HepG2 (cell line): ENCODE measurements around the gene KRT33A. TPM values are rescaled to one million over a fixed set of nuclear protein-coding genes. Genes with fewer than 3 reads are reported as not detected.

ENCODE experiments used
- ATAC-seq: fragments of 200-7000 bp; cut with Tn5 transposase; 3 replicates; pipeline ENCODE4 v1.9.1; 2020; ENCODE audit warnings: mild to moderate bottlenecking, moderate library complexity
- BruUV-seq: library from RNA; stranded (reverse); fragments of 400-500 nt; replicated peaks from 2 replicates; lab custom pipeline; 2021; lab: Mats Ljungman, UMichigan
- CTCF ChIA-PET: fragments of 300-600 bp; formaldehyde crosslinking; extraction: SDS; loops from one replicate; lab custom pipeline; 2021; ENCODE audit warnings: low total read pairs, inconsistent platforms, low intra/inter-chr PET ratio; lab: Yijun Ruan, JAX
- POLR2A ChIA-PET: fragments of 350-600 bp; sonication (Branson Sonifier 250); formaldehyde crosslinking; loops from one replicate; lab custom pipeline; 2020; ENCODE audit warnings: antibody characterized with exemption, inconsistent platforms; lab: Yijun Ruan, JAX
- DNase-seq: peaks from one replicate; pipeline ENCODE4 v3.0.0-alpha.2; 2015; ENCODE audit warnings: low spot score
- FAIRE-seq: peaks from 3 replicates; lab custom pipeline; 2011; peaks lifted over from hg19 to GRCh38; lab: Jason Lieb, UNC
- H2AFZ ChIP-seq: one replicate; pipeline ENCODE4 v1.6.1; 2011; ENCODE audit warnings: low read length, inconsistent platforms
- H3K27ac ChIP-seq: fragments of 300-600 bp; 3 replicates; pipeline ENCODE4 v1.8.0; 2011; ENCODE audit warnings: mixed run types, mild to moderate bottlenecking, mixed read lengths, low read length, inconsistent platforms; ENCODE audit not compliant: insufficient read depth; ENCODE audit errors: extremely low read length
- H3K27me3 ChIP-seq, 2 experiments: fragments of 200-600 bp in 1 of 2; 2 replicates in 1 of 2; 3 replicates in 1 of 2; pipeline versions ENCODE4 v1.6.0 to v1.8.0; 2011; ENCODE audit warnings: low read length in 2 of 2, mild to moderate bottlenecking in 2 of 2, moderate library complexity in 2 of 2, inconsistent platforms in 1 of 2; ENCODE audit not compliant: insufficient read depth in 2 of 2, control insufficient read depth in 1 of 2
- H3K36me3 ChIP-seq, 2 experiments: fragments of 200-600 bp in 1 of 2; replicated peaks in 1 of 2; 2 replicates in 1 of 2; 3 replicates in 1 of 2; pipeline versions ENCODE4 v1.5.1 to v1.8.0; 2011; ENCODE audit warnings: low read length in 2 of 2, inconsistent platforms in 1 of 2; ENCODE audit not compliant: insufficient read depth in 2 of 2, control insufficient read depth in 1 of 2
- H3K4me1 ChIP-seq: 2 replicates; pipeline ENCODE4 v1.5.1; 2012; ENCODE audit warnings: low read length, inconsistent platforms; ENCODE audit not compliant: insufficient read depth
- H3K4me2 ChIP-seq: 2 replicates; pipeline ENCODE4 v1.6.0; 2011; ENCODE audit warnings: low read depth, low read length, inconsistent platforms
- H3K4me3 ChIP-seq, 3 experiments: fragments of 200-600 bp in 1 of 3; sonication (generic), shearing (Covaris generic) in 1 of 3; replicated peaks in 1 of 3; 2 replicates each; pipeline ENCODE4 v1.5.1; 2011 to 2016; ENCODE audit warnings: low read length in 3 of 3, inconsistent platforms in 2 of 3, low read depth in 2 of 3, mild to moderate bottlenecking in 2 of 3, control low read depth in 1 of 3, mixed read lengths in 1 of 3; ENCODE audit not compliant: insufficient read depth in 1 of 3
- H3K79me2 ChIP-seq: one replicate; pipeline ENCODE4 v1.6.1; 2011; ENCODE audit warnings: low read length, inconsistent platforms; ENCODE audit not compliant: insufficient read depth
- H3K9ac ChIP-seq: 2 replicates; pipeline ENCODE4 v1.6.0; 2011; ENCODE audit warnings: mild to moderate bottlenecking, low read depth, low read length, inconsistent platforms; ENCODE audit not compliant: insufficient read depth
- H3K9me3 ChIP-seq: 2 replicates; pipeline ENCODE4 v1.5.1; 2012; ENCODE audit warnings: mild to moderate bottlenecking, low read length
- H4K20me1 ChIP-seq: 2 replicates; pipeline ENCODE4 v1.6.0; 2011; ENCODE audit warnings: inconsistent platforms, mild to moderate bottlenecking, low read length, moderate library complexity; ENCODE audit not compliant: insufficient read depth
- ATM ChIP-seq: fragments of 450-650 bp; IDR thresholded peaks from 2 replicates; pipeline ENCODE4 v1.7.1; 2017; ENCODE audit warnings: mild to moderate bottlenecking, borderline replicate concordance
- KDM1A ChIP-seq: IDR thresholded peaks from 2 replicates; pipeline ENCODE4 v1.6.1; 2016; ENCODE audit warnings: missing compliant biosample characterization
- KDM5B ChIP-seq: sonication (generic); formaldehyde crosslinking; IDR thresholded peaks from 2 replicates; pipeline ENCODE4 v1.4.0; 2020; ENCODE audit warnings: missing genetic modification reagents, mild to moderate bottlenecking, borderline replicate concordance
- NFYB ChIP-seq: sonication (generic); formaldehyde crosslinking; IDR thresholded peaks from 2 replicates; pipeline ENCODE4 v1.4.0; 2020; ENCODE audit warnings: missing genetic modification reagents
- NR2F2 ChIP-seq: IDR thresholded peaks from 2 replicates; pipeline ENCODE4 v1.6.1; 2012; ENCODE audit warnings: low read depth, inconsistent platforms, borderline replicate concordance
- POLR2AphosphoS5 ChIP-seq: IDR thresholded peaks from 2 replicates; pipeline ENCODE4 v1.6.1; 2012; ENCODE audit warnings: low read depth, low read length
- RAD21 ChIP-seq: fragments of 450-650 bp; formaldehyde crosslinking; IDR thresholded peaks from 2 replicates; pipeline ENCODE4 v1.5.0; 2020; ENCODE audit warnings: mild to moderate bottlenecking
- SIN3B ChIP-seq: fragments of 150-350 bp; IDR thresholded peaks from 2 replicates; pipeline ENCODE4 v1.6.1; 2014; ENCODE audit warnings: low read length
- ZBTB3 ChIP-seq: sonication (generic); formaldehyde crosslinking; IDR thresholded peaks from 2 replicates; pipeline ENCODE4 v1.4.0; 2020; ENCODE audit warnings: low read depth, mild to moderate bottlenecking, moderate library complexity, missing genetic modification reagents, borderline replicate concordance
- ZFX ChIP-seq: sonication (generic); formaldehyde crosslinking; IDR thresholded peaks from 2 replicates; pipeline ENCODE4 v1.4.0; 2020; ENCODE audit warnings: mild to moderate bottlenecking, low read depth, missing genetic modification reagents, moderate library complexity
- ZIK1 ChIP-seq: sonication (generic); formaldehyde crosslinking; IDR thresholded peaks from 2 replicates; pipeline ENCODE4 v1.5.0; 2020; ENCODE audit warnings: mild to moderate bottlenecking, low read depth, missing genetic modification reagents, borderline replicate concordance
- ZNF598 ChIP-seq: sonication (generic); formaldehyde crosslinking; IDR thresholded peaks from 2 replicates; pipeline ENCODE4 v1.5.1; 2020; ENCODE audit warnings: mild to moderate bottlenecking, missing genetic modification reagents, borderline replicate concordance
- ZNF670 ChIP-seq: sonication (generic); formaldehyde crosslinking; IDR thresholded peaks from 2 replicates; pipeline ENCODE4 v1.8.0; 2022; ENCODE audit warnings: mild to moderate bottlenecking, missing genetic modification reagents, borderline replicate concordance
- ZNF776 ChIP-seq: sonication (generic); formaldehyde crosslinking; IDR thresholded peaks from 2 replicates; pipeline ENCODE4 v1.4.0; 2020; ENCODE audit warnings: mild to moderate bottlenecking, missing genetic modification reagents
- ZNF891 ChIP-seq: sonication (generic); formaldehyde crosslinking; IDR thresholded peaks from 2 replicates; pipeline ENCODE4 v1.5.0; 2020; ENCODE audit warnings: mild to moderate bottlenecking, missing genetic modification reagents
- WGBS: methylation state at CpG from one replicate; pipeline ENCODE4 v1.1.6; 2017; ENCODE audit warnings: low lambda C conversion rate; 5-methylcytosine and 5-hydroxymethylcytosine counted together
- in situ Hi-C: cut with HindIII; loops from 2 replicates; pipeline ENCODE4 v1.10.0; 2017; ENCODE audit warnings: low pct_unique_long_range_greater_than_20kb; ENCODE audit not compliant: extremely low pct_ligation_motif_present
- intact Hi-C: fragments of 100-400 bp; cut with micrococcal nuclease; formaldehyde crosslinking; loops from one replicate; pipeline ENCODE4 v1.10.0; 2022; ENCODE audit not compliant: unreplicated experiment
- polyA plus RNA-seq, 8 experiments: library from polyadenylated mRNA; depleted of rRNA in 3 of 8; stranded (reverse) in 7 of 8; unstranded in 1 of 8; fragments of >200 nt; fragmentation: Illumina TruSeq in 4 of 8; extraction: Trizol in 4 of 8; gene quantifications; 2 replicates each; pipeline versions ENCODE4 v1.2.1 to v1.2.3, GENCODE V29; 2011 to 2016; ENCODE audit warnings: low read depth in 4 of 8, missing spikeins in 1 of 8, mixed read lengths in 1 of 8; ENCODE audit not compliant: insufficient read depth in 1 of 8
- total RNA-seq, 5 experiments: library from RNA; depleted of rRNA; stranded (reverse); fragments of >200 nt; fragmentation: Illumina TruSeq; extraction: Trizol; gene quantifications; 2 replicates each; pipeline ENCODE4 v1.2.3, GENCODE V29; 2016; ENCODE audit warnings: low read depth in 1 of 5
- TF ChIP-seq, protein P1 (sequence below): sonication (generic); formaldehyde crosslinking; IDR thresholded peaks from 2 replicates; pipeline ENCODE4 v1.4.0; 2020; ENCODE audit warnings: mild to moderate bottlenecking, missing genetic modification reagents
- TF ChIP-seq, protein P2 (sequence below): sonication (generic); formaldehyde crosslinking; IDR thresholded peaks from 2 replicates; pipeline ENCODE4 v1.8.0; 2022; ENCODE audit warnings: mild to moderate bottlenecking, missing genetic modification reagents, moderate library complexity
- TF ChIP-seq, protein P3 (sequence below): sonication (generic); formaldehyde crosslinking; IDR thresholded peaks from 2 replicates; pipeline ENCODE4 v1.4.0; 2020; ENCODE audit warnings: low read depth, missing genetic modification reagents
- TF ChIP-seq, protein P4 (sequence below): IDR thresholded peaks from 2 replicates; pipeline ENCODE4 v1.6.1; 2016
- TF ChIP-seq, protein P5 (sequence below): sonication (generic); formaldehyde crosslinking; IDR thresholded peaks from 2 replicates; pipeline ENCODE4 v1.4.0; 2020; ENCODE audit warnings: mild to moderate bottlenecking, missing genetic modification reagents

The KRT33A gene
- total and polyA plus RNA-seq, 2 of the 13 experiments (the other 11 are each of a cell fraction or from before 2014, with no cell fraction given), result not detected

DNA sequence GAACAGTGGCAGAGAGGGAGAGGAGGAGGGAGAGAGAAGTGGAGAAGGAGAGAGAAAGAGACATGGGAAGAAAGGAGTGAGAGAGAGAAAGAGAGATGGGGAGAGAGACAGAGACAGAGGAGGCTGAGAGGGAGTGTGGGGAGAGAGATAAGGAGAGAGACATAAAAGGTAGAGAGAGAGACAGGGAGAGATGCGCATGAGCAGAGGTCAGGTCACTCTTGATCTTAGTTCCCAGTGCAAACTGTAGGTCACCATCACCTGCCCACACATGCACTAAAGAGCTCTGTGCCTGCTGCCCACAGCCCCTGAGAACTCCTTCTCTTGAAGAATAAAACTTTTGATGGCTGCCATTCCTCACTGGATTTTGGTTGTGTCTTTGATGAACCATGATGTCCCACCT lies 14.9 kb downstream of the KRT33A start:
- Histone ChIP-seq H3K79me2 (no peaks in the 10 kb centered on the region), H3K9ac (no peak overlapping the region), H3K4me2 (no peak overlapping the region), H3K9me3 (no peaks in the 10 kb centered on the region), H3K4me3 (no peak overlapping the region), H2AFZ (no peak overlapping the region), H3K36me3 (no peaks in the 10 kb centered on the region), H3K27ac (no peak overlapping the region), H3K4me1 (no peaks in the 10 kb centered on the region), H4K20me1 (no peaks in the 10 kb centered on the region), H3K27me3 (peaks cover 0 to 13% of the 10 kb centered on the region in 2 experiments; a peak in 3 of 5 replicates)
- no peak for TF ChIP-seq SIN3B
- TF ChIP-seq, protein P1, sequence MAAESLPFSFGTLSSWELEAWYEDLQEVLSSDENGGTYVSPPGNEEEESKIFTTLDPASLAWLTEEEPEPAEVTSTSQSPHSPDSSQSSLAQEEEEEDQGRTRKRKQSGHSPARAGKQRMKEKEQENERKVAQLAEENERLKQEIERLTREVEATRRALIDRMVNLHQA (CRISPR knock-in tag), result no peak
- TF ChIP-seq NFYB (CRISPR knock-in tag), result no peak
- no peak for TF ChIP-seq NR2F2
- TF ChIP-seq KDM1A (CRISPR knock-in tag), result no peak
- no peak for TF ChIP-seq ZIK1 (CRISPR knock-in tag)
- TF ChIP-seq ZFX (CRISPR knock-in tag), result no peak
- TF ChIP-seq ZNF598 (CRISPR knock-in tag), result no peak
- TF ChIP-seq, protein P2, sequence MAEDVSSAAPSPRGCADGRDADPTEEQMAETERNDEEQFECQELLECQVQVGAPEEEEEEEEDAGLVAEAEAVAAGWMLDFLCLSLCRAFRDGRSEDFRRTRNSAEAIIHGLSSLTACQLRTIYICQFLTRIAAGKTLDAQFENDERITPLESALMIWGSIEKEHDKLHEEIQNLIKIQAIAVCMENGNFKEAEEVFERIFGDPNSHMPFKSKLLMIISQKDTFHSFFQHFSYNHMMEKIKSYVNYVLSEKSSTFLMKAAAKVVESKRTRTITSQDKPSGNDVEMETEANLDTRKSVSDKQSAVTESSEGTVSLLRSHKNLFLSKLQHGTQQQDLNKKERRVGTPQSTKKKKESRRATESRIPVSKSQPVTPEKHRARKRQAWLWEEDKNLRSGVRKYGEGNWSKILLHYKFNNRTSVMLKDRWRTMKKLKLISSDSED (CRISPR knock-in tag), result no peak
- TF ChIP-seq, protein P3, sequence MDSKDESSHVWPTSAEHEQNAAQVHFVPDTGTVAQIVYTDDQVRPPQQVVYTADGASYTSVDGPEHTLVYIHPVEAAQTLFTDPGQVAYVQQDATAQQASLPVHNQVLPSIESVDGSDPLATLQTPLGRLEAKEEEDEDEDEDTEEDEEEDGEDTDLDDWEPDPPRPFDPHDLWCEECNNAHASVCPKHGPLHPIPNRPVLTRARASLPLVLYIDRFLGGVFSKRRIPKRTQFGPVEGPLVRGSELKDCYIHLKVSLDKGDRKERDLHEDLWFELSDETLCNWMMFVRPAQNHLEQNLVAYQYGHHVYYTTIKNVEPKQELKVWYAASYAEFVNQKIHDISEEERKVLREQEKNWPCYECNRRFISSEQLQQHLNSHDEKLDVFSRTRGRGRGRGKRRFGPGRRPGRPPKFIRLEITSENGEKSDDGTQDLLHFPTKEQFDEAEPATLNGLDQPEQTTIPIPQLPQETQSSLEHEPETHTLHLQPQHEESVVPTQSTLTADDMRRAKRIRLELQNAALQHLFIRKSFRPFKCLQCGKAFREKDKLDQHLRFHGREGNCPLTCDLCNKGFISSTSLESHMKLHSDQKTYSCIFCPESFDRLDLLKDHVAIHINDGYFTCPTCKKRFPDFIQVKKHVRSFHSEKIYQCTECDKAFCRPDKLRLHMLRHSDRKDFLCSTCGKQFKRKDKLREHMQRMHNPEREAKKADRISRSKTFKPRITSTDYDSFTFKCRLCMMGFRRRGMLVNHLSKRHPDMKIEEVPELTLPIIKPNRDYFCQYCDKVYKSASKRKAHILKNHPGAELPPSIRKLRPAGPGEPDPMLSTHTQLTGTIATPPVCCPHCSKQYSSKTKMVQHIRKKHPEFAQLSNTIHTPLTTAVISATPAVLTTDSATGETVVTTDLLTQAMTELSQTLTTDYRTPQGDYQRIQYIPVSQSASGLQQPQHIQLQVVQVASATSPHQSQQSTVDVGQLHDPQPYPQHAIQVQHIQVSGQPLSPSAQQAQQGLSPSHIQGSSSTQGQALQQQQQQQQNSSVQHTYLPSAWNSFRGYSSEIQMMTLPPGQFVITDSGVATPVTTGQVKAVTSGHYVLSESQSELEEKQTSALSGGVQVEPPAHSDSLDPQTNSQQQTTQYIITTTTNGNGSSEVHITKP, result no peak
- TF ChIP-seq ZNF776 (CRISPR knock-in tag), result no peak
- no peak for TF ChIP-seq ZNF670 (CRISPR knock-in tag)
- TF ChIP-seq, protein P4, sequence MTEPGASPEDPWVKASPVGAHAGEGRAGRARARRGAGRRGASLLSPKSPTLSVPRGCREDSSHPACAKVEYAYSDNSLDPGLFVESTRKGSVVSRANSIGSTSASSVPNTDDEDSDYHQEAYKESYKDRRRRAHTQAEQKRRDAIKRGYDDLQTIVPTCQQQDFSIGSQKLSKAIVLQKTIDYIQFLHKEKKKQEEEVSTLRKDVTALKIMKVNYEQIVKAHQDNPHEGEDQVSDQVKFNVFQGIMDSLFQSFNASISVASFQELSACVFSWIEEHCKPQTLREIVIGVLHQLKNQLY, result no peak
- no peak for TF ChIP-seq RAD21
- TF ChIP-seq POLR2AphosphoS5, result no peak
- TF ChIP-seq, protein P5, sequence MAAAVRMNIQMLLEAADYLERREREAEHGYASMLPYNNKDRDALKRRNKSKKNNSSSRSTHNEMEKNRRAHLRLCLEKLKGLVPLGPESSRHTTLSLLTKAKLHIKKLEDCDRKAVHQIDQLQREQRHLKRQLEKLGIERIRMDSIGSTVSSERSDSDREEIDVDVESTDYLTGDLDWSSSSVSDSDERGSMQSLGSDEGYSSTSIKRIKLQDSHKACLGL (CRISPR knock-in tag), result no peak
- no peak for TF ChIP-seq ZBTB3 (CRISPR knock-in tag)
- TF ChIP-seq ZNF891 (CRISPR knock-in tag), result no peak
- TF ChIP-seq KDM5B (CRISPR knock-in tag), result no peak
- TF ChIP-seq ATM, result no peak
- POLR2A ChIA-PET, result no interaction called here
- BruUV-seq, result no TSS peak
- 29% methylated on average over 1 of the region's 1 CpG for WGBS
- no peak for DNase-seq
- intact Hi-C loops (no loop called here), in situ Hi-C loops (no loop called here)
- FAIRE-seq, result no peak
- CTCF ChIA-PET, result no interaction called here
- ATAC-seq, result no peak
